Natural killer cell treated with Interleukin-12 subunit alpha and Interleukin-12 subunit beta and Interleukin-15 and Interleukin-18, amount 100 ng/mL, for 72 hours (primary cell): ENCODE measurements around the gene RABGAP1. TPM values are rescaled to one million over a fixed set of nuclear protein-coding genes. Genes with fewer than 3 reads are reported as not detected.

Experiments used
- ATAC-seq, 2 donors: fragments of 150-1000 bp; cut with Tn5 transposase in 1 of 2; sonication (Bioruptor Pico), chemical (Tn5 transposase) in 1 of 2; 2 replicates each; pipeline ENCODE4 v1.10.0; 2021
- DNase-seq: peaks from one replicate; pipeline ENCODE4 v3.0.0; 2022; ENCODE audit warnings: low spot score
- H3K27ac Mint-ChIP-seq, 2 donors: 1 replicate in 1 of 2; 2 replicates in 1 of 2; pipeline ENCODE4 v1.8.0; 2022; ENCODE audit warnings: mixed read lengths in 2 of 2, mild to moderate bottlenecking in 1 of 2, moderate library complexity in 1 of 2
- H3K27me3 Mint-ChIP-seq, 2 donors: 1 replicate in 1 of 2; 2 replicates in 1 of 2; pipeline ENCODE4 v1.8.0; 2022; ENCODE audit warnings: mixed read lengths in 2 of 2
- H3K36me3 Mint-ChIP-seq: one replicate; pipeline ENCODE4 v1.8.0; 2022; ENCODE audit warnings: mixed read lengths
- H3K4me1 Mint-ChIP-seq, 2 donors: 1 replicate in 1 of 2; 2 replicates in 1 of 2; pipeline ENCODE4 v1.8.0; 2022; ENCODE audit warnings: low read depth in 2 of 2, mixed read lengths in 2 of 2, mild to moderate bottlenecking in 1 of 2
- H3K4me3 Mint-ChIP-seq: one replicate; pipeline ENCODE4 v1.8.0; 2022; ENCODE audit warnings: mixed read lengths
- H3K9me3 Mint-ChIP-seq: 2 replicates; pipeline ENCODE4 v1.8.0; 2022; ENCODE audit warnings: mixed read lengths
- total RNA-seq, 2 donors: library from RNA; stranded (reverse); gene quantifications; one replicate each; pipeline ENCODE4 v1.2.3, GENCODE V29; 2022

The RABGAP1 gene
- total RNA-seq, 2 donors from 2014 or later, result 27.6 to 31.2 TPM

GRCh38 chr9:123034881-123035510 lies 94.2 kb downstream of the RABGAP1 start:
- no peak overlapping the region for H3K27ac Mint-ChIP-seq
- peak in 1 of 2 donors; percentile 36 for ATAC-seq
- no peak for DNase-seq
- peaks cover 5 to 8% of the 10 kb centered on the region in 2 donors for H3K4me1 Mint-ChIP-seq
- H3K9me3 Mint-ChIP-seq, result no peaks in the 10 kb centered on the region
- no peaks in the 10 kb centered on the region for H3K27me3 Mint-ChIP-seq
- peaks cover 9% of the 10 kb centered on the region for H3K36me3 Mint-ChIP-seq
- no peak overlapping the region for H3K4me3 Mint-ChIP-seq

GRCh38 chr9:123035791-123036190 lies 95.0 kb downstream of the RABGAP1 start:
- ATAC-seq (no peak), DNase-seq (no peak)
- Mint-ChIP-seq H3K27me3 (no peaks in the 10 kb centered on the region), H3K27ac (no peak overlapping the region), H3K4me1 (peaks cover 5 to 8% of the 10 kb centered on the region in 2 donors), H3K36me3 (peaks cover 9% of the 10 kb centered on the region), H3K4me3 (no peak overlapping the region), H3K9me3 (no peaks in the 10 kb centered on the region)

GRCh38 chr9:123036893-123037545 lies 96.2 kb downstream of the RABGAP1 start:
- Mint-ChIP-seq H3K36me3 (peaks cover 14% of the 10 kb centered on the region), H3K4me1 (peaks cover 5 to 11% of the 10 kb centered on the region in 2 donors), H3K9me3 (no peaks in the 10 kb centered on the region), H3K27ac (no peak overlapping the region), H3K4me3 (no peak overlapping the region), H3K27me3 (no peaks in the 10 kb centered on the region)
- ATAC-seq (no peak), DNase-seq (no peak)

- Mint-ChIP-seq H3K27me3 (no peaks in the 10 kb centered on the region), H3K4me1 (peaks cover 7 to 11% of the 10 kb centered on the region in 2 donors), H3K27ac (no peak overlapping the region), H3K9me3 (no peaks in the 10 kb centered on the region), H3K4me3 (no peak overlapping the region), H3K36me3 (peaks cover 25% of the 10 kb centered on the region)
- ATAC-seq, result no peak
- DNase-seq, result no peak
These were observed 98.9 kb downstream of the RABGAP1 start for GRCh38 chr9:123039617-123040219.

GRCh38 chr9:123040801-123041200 lies 100.0 kb downstream of the RABGAP1 start:
- DNase-seq, result no peak
- H3K27ac Mint-ChIP-seq, result no peak overlapping the region
- no peaks in the 10 kb centered on the region for H3K27me3 Mint-ChIP-seq
- H3K4me1 Mint-ChIP-seq, result peaks cover 3 to 6% of the 10 kb centered on the region in 2 donors
- no peak overlapping the region for H3K4me3 Mint-ChIP-seq
- ATAC-seq, result no peak
- peaks cover 19% of the 10 kb centered on the region for H3K36me3 Mint-ChIP-seq
- H3K9me3 Mint-ChIP-seq, result no peaks in the 10 kb centered on the region

- Mint-ChIP-seq H3K36me3 (peaks cover 19% of the 10 kb centered on the region), H3K4me1 (peaks cover 3 to 6% of the 10 kb centered on the region in 2 donors), H3K27me3 (no peaks in the 10 kb centered on the region), H3K27ac (no peak overlapping the region), H3K9me3 (no peaks in the 10 kb centered on the region), H3K4me3 (no peak overlapping the region)
- no peak for ATAC-seq
- DNase-seq, result no peak
These were observed 100.7 kb downstream of the RABGAP1 start for GRCh38 chr9:123041489-123041888.

GRCh38 chr9:123043081-123043939 lies 102.5 kb downstream of the RABGAP1 start:
- Mint-ChIP-seq H3K4me1 (peaks cover 3 to 6% of the 10 kb centered on the region in 2 donors), H3K36me3 (peaks cover 19% of the 10 kb centered on the region), H3K27ac (no peak overlapping the region), H3K4me3 (no peak overlapping the region), H3K27me3 (no peaks in the 10 kb centered on the region), H3K9me3 (no peaks in the 10 kb centered on the region)
- DNase-seq (no peak), ATAC-seq (no peak)

GRCh38 chr9:123044586-123044985 lies 103.8 kb downstream of the RABGAP1 start:
- Mint-ChIP-seq H3K4me1 (peaks cover 3 to 6% of the 10 kb centered on the region in 2 donors), H3K9me3 (no peaks in the 10 kb centered on the region), H3K27ac (no peak overlapping the region)

GRCh38 chr9:123046406-123047195 lies 105.8 kb downstream of the RABGAP1 start:
- Mint-ChIP-seq H3K27me3 (no peaks in the 10 kb centered on the region), H3K4me3 (no peak overlapping the region), H3K27ac (no peak overlapping the region), H3K4me1 (peaks cover 0 to 6% of the 10 kb centered on the region in 2 donors), H3K36me3 (peaks cover 14% of the 10 kb centered on the region), H3K9me3 (no peaks in the 10 kb centered on the region)
- DNase-seq (no peak), ATAC-seq (no peak)

More at GRCh38 chr9:123044586-123044985, 103.8 kb downstream of the RABGAP1 start:
- H3K36me3 Mint-ChIP-seq, result peaks cover 19% of the 10 kb centered on the region
- H3K27me3 Mint-ChIP-seq, result no peaks in the 10 kb centered on the region
- ATAC-seq, result no peak
- no peak overlapping the region for H3K4me3 Mint-ChIP-seq
- DNase-seq, result no peak

- Mint-ChIP-seq H3K27ac (no peak overlapping the region), H3K36me3 (no peaks in the 10 kb centered on the region), H3K4me3 (no peak overlapping the region), H3K4me1 (peaks cover 0 to 2% of the 10 kb centered on the region in 2 donors), H3K27me3 (no peaks in the 10 kb centered on the region), H3K9me3 (no peaks in the 10 kb centered on the region)
- DNase-seq, result no peak
- ATAC-seq, result no peak
These were observed 107.9 kb downstream of the RABGAP1 start for GRCh38 chr9:123048748-123049147.

GRCh38 chr9:123049589-123050222 lies 108.9 kb downstream of the RABGAP1 start:
- ATAC-seq (no peak), DNase-seq (no peak)
- Mint-ChIP-seq H3K4me1 (peaks cover 0 to 3% of the 10 kb centered on the region in 2 donors), H3K36me3 (no peaks in the 10 kb centered on the region), H3K27ac (no peak overlapping the region), H3K4me3 (no peak overlapping the region), H3K27me3 (no peaks in the 10 kb centered on the region), H3K9me3 (no peaks in the 10 kb centered on the region)

- H3K4me1 Mint-ChIP-seq, result peaks cover 0 to 3% of the 10 kb centered on the region in 2 donors
- no peaks in the 10 kb centered on the region for H3K27me3 Mint-ChIP-seq
- DNase-seq (no peak), ATAC-seq (no peak)
- no peak overlapping the region for H3K4me3 Mint-ChIP-seq
- H3K27ac Mint-ChIP-seq, result no peak overlapping the region
- H3K9me3 Mint-ChIP-seq, result no peaks in the 10 kb centered on the region
- H3K36me3 Mint-ChIP-seq, result no peaks in the 10 kb centered on the region
These were observed 112.2 kb downstream of the RABGAP1 start for GRCh38 chr9:123053046-123053445.

GRCh38 chr9:123053711-123054110 lies 112.9 kb downstream of the RABGAP1 start:
- peaks cover 0 to 3% of the 10 kb centered on the region in 2 donors for H3K4me1 Mint-ChIP-seq
- H3K36me3 Mint-ChIP-seq, result no peaks in the 10 kb centered on the region
- no peaks in the 10 kb centered on the region for H3K9me3 Mint-ChIP-seq
- ATAC-seq (no peak), DNase-seq (no peak)
- no peak overlapping the region for H3K4me3 Mint-ChIP-seq
- no peaks in the 10 kb centered on the region for H3K27me3 Mint-ChIP-seq
- H3K27ac Mint-ChIP-seq, result no peak overlapping the region
